A673 (cell line): Measurements from ENCODE around the gene NANOS3. TPM values are rescaled to one million over a fixed set of nuclear protein-coding genes. Genes with fewer than 3 reads are reported as not detected.

Experiments
- BruUV-seq: library from RNA; stranded (reverse); fragments of 400-500 nt; replicated peaks from 2 replicates; lab custom pipeline; 2021; lab: Mats Ljungman, UMichigan
- CTCF ChIA-PET: fragments of 300-600 bp; sonication (Branson Sonifier 250); formaldehyde crosslinking; loops from one replicate; lab custom pipeline; 2022; ENCODE audit warnings: antibody characterized with exemption; lab: Charles Lee
- POLR2A ChIA-PET: fragments of 300-600 bp; sonication (Branson Sonifier 250); formaldehyde crosslinking; loops from one replicate; lab custom pipeline; 2022; ENCODE audit warnings: antibody characterized with exemption; ENCODE audit not compliant: low non-redundant PET; lab: Charles Lee
- DNase-seq: peaks from one replicate; pipeline ENCODE4 v3.0.0-alpha.2; 2015; ENCODE audit warnings: low spot score
- H3K27ac ChIP-seq: fragments of 200-600 bp; sonication (generic); 2 replicates; pipeline ENCODE4 v1.5.1; 2016; ENCODE audit warnings: mixed run types, low read depth, mild to moderate bottlenecking, mixed read lengths, antibody characterized with exemption, low read length; ENCODE audit not compliant: poor library complexity, severe bottlenecking
- H3K27me3 ChIP-seq: fragments of 200-600 bp; sonication (generic); replicated peaks from 2 replicates; pipeline ENCODE4 v1.6.1; 2017; ENCODE audit warnings: mixed run types, low read depth, mild to moderate bottlenecking, mixed read lengths, antibody characterized with exemption, low read length; ENCODE audit not compliant: insufficient read depth, poor library complexity
- H3K36me3 ChIP-seq: fragments of 200-600 bp; sonication (generic); 2 replicates; pipeline ENCODE4 v1.6.1; 2016; ENCODE audit warnings: mixed run types, mild to moderate bottlenecking, mixed read lengths, antibody characterized with exemption, low read length; ENCODE audit not compliant: insufficient read depth, poor library complexity, severe bottlenecking
- H3K4me1 ChIP-seq: fragments of 200-600 bp; sonication (generic); 2 replicates; pipeline ENCODE4 v1.6.1; 2017; ENCODE audit warnings: mixed run types, mild to moderate bottlenecking, mixed read lengths, antibody characterized with exemption, low read length; ENCODE audit not compliant: insufficient read depth, poor library complexity, severe bottlenecking
- H3K4me3 ChIP-seq: fragments of 200-600 bp; sonication (generic); 2 replicates; pipeline ENCODE4 v1.5.1; 2016; ENCODE audit warnings: low read depth, mixed run types, mild to moderate bottlenecking, mixed read lengths, low read length; ENCODE audit not compliant: poor library complexity, severe bottlenecking
- H3K9me3 ChIP-seq: fragments of 200-600 bp; sonication (generic); 2 replicates; pipeline ENCODE4 v1.6.1; 2016; ENCODE audit warnings: mixed run types, low read depth, mild to moderate bottlenecking, mixed read lengths, antibody characterized with exemption, low read length; ENCODE audit not compliant: poor library complexity, severe bottlenecking
- EZH2 ChIP-seq: fragments of 200-600 bp; sonication (generic); IDR thresholded peaks from 2 replicates; pipeline ENCODE4 v1.6.1; 2017; ENCODE audit warnings: borderline replicate concordance, low read depth, mild to moderate bottlenecking, mixed read lengths, antibody characterized with exemption, low read length; ENCODE audit not compliant: poor library complexity, severe bottlenecking
- intact Hi-C: fragments of 100-400 bp; cut with micrococcal nuclease; formaldehyde crosslinking; loops from one replicate; pipeline ENCODE4 v1.10.0; 2022; ENCODE audit not compliant: unreplicated experiment
- total RNA-seq: library from RNA; stranded (reverse); gene quantifications from 2 replicates; pipeline ENCODE4 v1.2.3, GENCODE V29; 2021
- TF ChIP-seq, protein P1 (sequence below): fragments of 300-800, 200-600 bp; sonication (generic); conservative IDR thresholded peaks from 2 replicates; pipeline ENCODE4 v1.5.1; 2017; ENCODE audit warnings: low read depth, mild to moderate bottlenecking, antibody characterized with exemption, low read length, moderate library complexity, mixed read lengths

The NANOS3 gene
- total RNA-seq, 1 experiment from 2014 or later, result 4.9 TPM

DNA sequence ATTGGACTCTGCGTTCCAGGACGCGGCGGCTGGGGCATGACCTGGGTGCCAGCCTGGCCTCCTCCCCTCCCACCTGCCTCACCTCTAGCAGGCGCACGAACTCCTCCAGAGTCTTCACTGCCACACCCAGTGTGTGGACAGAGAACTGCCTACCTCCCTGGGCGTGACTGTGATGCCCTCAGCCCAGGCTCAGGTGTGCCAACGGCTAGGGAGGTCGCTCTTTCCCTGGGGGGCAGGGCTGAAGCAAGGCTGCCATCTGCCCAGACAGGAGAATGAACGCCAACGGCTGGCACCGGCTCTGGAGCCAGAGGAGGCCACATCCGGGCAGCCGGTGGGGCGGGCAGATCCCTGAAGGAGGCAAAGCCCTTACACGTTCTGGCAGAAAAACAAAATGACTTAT is 11.3 kb downstream of the NANOS3 start:
- Histone ChIP-seq H3K36me3 (no peaks in the 10 kb centered on the region), H3K4me1 (no peaks in the 10 kb centered on the region), H3K27me3 (no peaks in the 10 kb centered on the region), H3K4me3 (no peak overlapping the region), H3K27ac (no peak overlapping the region), H3K9me3 (no peaks in the 10 kb centered on the region)
- TF ChIP-seq, protein P1, sequence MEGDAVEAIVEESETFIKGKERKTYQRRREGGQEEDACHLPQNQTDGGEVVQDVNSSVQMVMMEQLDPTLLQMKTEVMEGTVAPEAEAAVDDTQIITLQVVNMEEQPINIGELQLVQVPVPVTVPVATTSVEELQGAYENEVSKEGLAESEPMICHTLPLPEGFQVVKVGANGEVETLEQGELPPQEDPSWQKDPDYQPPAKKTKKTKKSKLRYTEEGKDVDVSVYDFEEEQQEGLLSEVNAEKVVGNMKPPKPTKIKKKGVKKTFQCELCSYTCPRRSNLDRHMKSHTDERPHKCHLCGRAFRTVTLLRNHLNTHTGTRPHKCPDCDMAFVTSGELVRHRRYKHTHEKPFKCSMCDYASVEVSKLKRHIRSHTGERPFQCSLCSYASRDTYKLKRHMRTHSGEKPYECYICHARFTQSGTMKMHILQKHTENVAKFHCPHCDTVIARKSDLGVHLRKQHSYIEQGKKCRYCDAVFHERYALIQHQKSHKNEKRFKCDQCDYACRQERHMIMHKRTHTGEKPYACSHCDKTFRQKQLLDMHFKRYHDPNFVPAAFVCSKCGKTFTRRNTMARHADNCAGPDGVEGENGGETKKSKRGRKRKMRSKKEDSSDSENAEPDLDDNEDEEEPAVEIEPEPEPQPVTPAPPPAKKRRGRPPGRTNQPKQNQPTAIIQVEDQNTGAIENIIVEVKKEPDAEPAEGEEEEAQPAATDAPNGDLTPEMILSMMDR, result no peak
- no peak for TF ChIP-seq EZH2
- no TSS peak for BruUV-seq
- CTCF ChIA-PET, result interaction anchor here (0.7 kb wide), 1 partner anchor 22 kb away, joined by 5 read pairs; no protein-coding TSS in a partner anchor
- POLR2A ChIA-PET, result no interaction called here
- intact Hi-C loops, result no loop called here
- DNase-seq, result no peak

DNA sequence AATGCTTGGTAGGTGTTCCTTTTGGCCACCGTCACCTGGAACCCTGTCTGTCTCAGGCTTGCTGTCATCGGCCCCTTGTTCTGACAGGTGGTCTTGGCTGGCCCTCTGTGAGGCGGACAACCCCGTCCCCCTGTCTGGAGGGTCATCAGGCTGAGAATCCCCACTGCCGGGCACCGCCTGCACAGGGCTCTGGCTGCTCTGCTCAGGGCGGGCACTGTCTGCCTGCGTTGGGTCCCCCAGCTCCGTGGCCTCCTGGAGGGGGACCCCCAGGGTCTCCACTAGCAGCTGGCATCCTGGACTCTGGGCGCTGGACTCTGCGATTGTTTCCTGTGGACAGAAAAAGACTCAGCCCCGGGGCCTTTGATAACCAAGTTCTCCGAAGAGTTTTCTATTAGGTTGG is 13.2 kb downstream of the NANOS3 start:
- Histone ChIP-seq H3K27ac (no peak overlapping the region), H3K4me1 (no peaks in the 10 kb centered on the region), H3K4me3 (no peak overlapping the region), H3K36me3 (no peaks in the 10 kb centered on the region), H3K9me3 (no peaks in the 10 kb centered on the region), H3K27me3 (no peaks in the 10 kb centered on the region)
- intact Hi-C loops, result no loop called here
- no peak for TF ChIP-seq EZH2
- TF ChIP-seq, protein P1, result no peak
- CTCF ChIA-PET, result no interaction called here
- POLR2A ChIA-PET, result no interaction called here
- DNase-seq, result no peak
- BruUV-seq, result no TSS peak

DNA sequence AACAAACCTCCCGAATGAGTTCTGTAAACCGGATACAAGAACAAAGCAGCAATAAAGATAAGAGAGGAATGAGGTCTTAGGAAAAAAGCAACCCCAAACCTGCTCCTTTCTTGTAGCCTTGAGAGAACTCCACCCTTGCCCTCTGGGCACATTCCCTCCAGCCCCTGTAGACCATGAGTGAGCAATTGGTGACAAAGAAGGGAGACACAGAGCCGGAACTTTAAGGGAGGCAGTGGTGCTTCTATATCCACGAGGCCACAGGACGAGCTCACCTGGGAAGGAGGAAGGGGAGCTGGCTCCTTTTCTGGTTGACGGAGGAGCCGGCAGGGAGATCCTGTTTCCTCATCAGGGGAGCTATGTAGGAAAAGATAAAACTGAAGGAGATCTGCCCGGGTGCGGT is 15.9 kb downstream of the NANOS3 start:
- Histone ChIP-seq H3K4me1 (no peaks in the 10 kb centered on the region), H3K4me3 (no peak overlapping the region), H3K36me3 (no peaks in the 10 kb centered on the region), H3K27me3 (no peaks in the 10 kb centered on the region), H3K27ac (no peak overlapping the region), H3K9me3 (no peaks in the 10 kb centered on the region)
- POLR2A ChIA-PET, result no interaction called here
- intact Hi-C loops, result no loop called here
- no TSS peak for BruUV-seq
- DNase-seq, result no peak
- TF ChIP-seq, protein P1, result no peak
- no peak for TF ChIP-seq EZH2
- CTCF ChIA-PET, result no interaction called here
